WTC11 (cell line): Measurements from ENCODE around the gene MICAL3. TPM values are rescaled to one million over a fixed set of nuclear protein-coding genes. Genes with fewer than 3 reads are reported as not detected.

Source experiments
- ATAC-seq: fragments of 200-7000 bp; cut with Tn5 transposase; 2 replicates; pipeline ENCODE4 v1.10.0; 2021; ENCODE audit warnings: mild to moderate bottlenecking, moderate library complexity
- CTCF ChIA-PET: fragments of 300-600 bp; sonication (Branson Sonifier 250); formaldehyde crosslinking; loops from one replicate; lab custom pipeline; 2021; ENCODE audit warnings: antibody characterized with exemption; lab: Charles Lee
- POLR2A ChIA-PET: fragments of 350-600 bp; sonication (Branson Sonifier 250); formaldehyde crosslinking; loops from one replicate; lab custom pipeline; 2021; ENCODE audit warnings: antibody characterized with exemption; lab: Charles Lee
- DNase-seq: peaks from one replicate; pipeline ENCODE4 v3.0.0; 2021; ENCODE audit warnings: low spot score
- H3K27ac Mint-ChIP-seq: 2 replicates; pipeline ENCODE4 v1.8.0; 2021; ENCODE audit warnings: mixed read lengths
- H3K27me3 Mint-ChIP-seq: 2 replicates; pipeline ENCODE4 v1.8.0; 2021; ENCODE audit warnings: low read depth, mild to moderate bottlenecking, moderate library complexity, mixed read lengths
- H3K36me3 Mint-ChIP-seq: 2 replicates; pipeline ENCODE4 v1.8.0; 2021; ENCODE audit warnings: mixed read lengths
- H3K4me1 Mint-ChIP-seq: 2 replicates; pipeline ENCODE4 v1.8.0; 2022; ENCODE audit warnings: mixed read lengths
- H3K4me3 Mint-ChIP-seq: 2 replicates; pipeline ENCODE4 v1.8.0; 2021; ENCODE audit warnings: mild to moderate bottlenecking, moderate library complexity, mixed read lengths
- H3K9me3 Mint-ChIP-seq: 2 replicates; pipeline ENCODE4 v1.8.0; 2021; ENCODE audit warnings: mixed read lengths
- CBFB ChIP-seq: sonication (generic); formaldehyde crosslinking; IDR thresholded peaks from 2 replicates; pipeline ENCODE4 v1.8.1; 2022; ENCODE audit warnings: mild to moderate bottlenecking, low read depth, missing genetic modification reagents
- FOXJ3 ChIP-seq: sonication (generic); formaldehyde crosslinking; IDR thresholded peaks from 2 replicates; pipeline ENCODE4 v1.9.0; 2021; ENCODE audit warnings: missing genetic modification reagents, mild to moderate bottlenecking, borderline replicate concordance
- MXD4 ChIP-seq: fragments of 250-450 bp; sonication (Bioruptor Pico); IDR thresholded peaks from 2 replicates; pipeline ENCODE4 v1.8.0; 2021; ENCODE audit warnings: mild to moderate bottlenecking, moderate library complexity, borderline replicate concordance
- NR3C1 ChIP-seq: sonication (generic); formaldehyde crosslinking; conservative IDR thresholded peaks from 2 replicates; pipeline ENCODE4 v1.8.1; 2023; ENCODE audit warnings: low read depth, mild to moderate bottlenecking, missing genetic modification reagents
- SMAD3 ChIP-seq: sonication (generic); formaldehyde crosslinking; IDR thresholded peaks from 2 replicates; pipeline ENCODE4 v1.8.0; 2022; ENCODE audit warnings: missing genetic modification reagents, mild to moderate bottlenecking, borderline replicate concordance
- TEAD4 ChIP-seq: sonication (generic); formaldehyde crosslinking; IDR thresholded peaks from 2 replicates; pipeline ENCODE4 v1.8.0; 2022; ENCODE audit warnings: mild to moderate bottlenecking, missing genetic modification reagents
- TP53 ChIP-seq: sonication (generic); formaldehyde crosslinking; IDR thresholded peaks from 2 replicates; pipeline ENCODE4 v1.8.1; 2023; ENCODE audit warnings: mild to moderate bottlenecking, missing genetic modification reagents
- ZNF219 ChIP-seq: sonication (generic); formaldehyde crosslinking; IDR thresholded peaks from 2 replicates; pipeline ENCODE4 v1.8.0; 2023; ENCODE audit warnings: missing genetic modification reagents, mild to moderate bottlenecking, borderline replicate concordance
- ZNF396 ChIP-seq: fragments of 250-450 bp; sonication (Bioruptor Pico); IDR thresholded peaks from 2 replicates; pipeline ENCODE4 v1.8.0; 2021; ENCODE audit warnings: mild to moderate bottlenecking, moderate library complexity, borderline replicate concordance
- total RNA-seq: library from RNA; stranded (reverse); gene quantifications from 3 replicates; pipeline ENCODE4 v1.2.3, GENCODE V29; 2021
- TF ChIP-seq, protein P1 (sequence below): fragments of 250-450 bp; sonication (Bioruptor Pico); IDR thresholded peaks from 2 replicates; pipeline ENCODE4 v2.1.2; 2022; ENCODE audit warnings: mild to moderate bottlenecking, moderate library complexity
- TF ChIP-seq, protein P2 (sequence below): sonication (generic); formaldehyde crosslinking; IDR thresholded peaks from 2 replicates; pipeline ENCODE4 v1.8.1; 2023; ENCODE audit warnings: mild to moderate bottlenecking, missing genetic modification reagents
- TF ChIP-seq, protein P3 (sequence below): sonication (generic); formaldehyde crosslinking; IDR thresholded peaks from 2 replicates; pipeline ENCODE4 v1.8.0; 2023; ENCODE audit warnings: missing genetic modification reagents, mild to moderate bottlenecking, borderline replicate concordance
- TF ChIP-seq, protein P4 (sequence below): sonication (generic); formaldehyde crosslinking; IDR thresholded peaks from 2 replicates; pipeline ENCODE4 v1.8.0; 2022; ENCODE audit warnings: mild to moderate bottlenecking, missing genetic modification reagents
- TF ChIP-seq, protein P5 (sequence below): sonication (generic); formaldehyde crosslinking; IDR thresholded peaks from 2 replicates; pipeline ENCODE4 v1.8.0; 2023; ENCODE audit warnings: missing genetic modification reagents
- TF ChIP-seq, protein P6 (sequence below): sonication (generic); formaldehyde crosslinking; IDR thresholded peaks from 2 replicates; pipeline ENCODE4 v1.8.1; 2023; ENCODE audit warnings: mild to moderate bottlenecking, moderate library complexity, missing genetic modification reagents
- TF ChIP-seq, protein P7 (sequence below): sonication (generic); formaldehyde crosslinking; conservative IDR thresholded peaks from 2 replicates; pipeline ENCODE4 v1.8.1; 2022; ENCODE audit warnings: mild to moderate bottlenecking, missing genetic modification reagents
- TF ChIP-seq, protein P8 (sequence below): fragments of 200-600 bp; IDR thresholded peaks from 2 replicates; pipeline ENCODE4 v1.8.0; 2022; ENCODE audit warnings: antibody characterized with exemption
- TF ChIP-seq, protein P9 (sequence below): sonication (generic); formaldehyde crosslinking; IDR thresholded peaks from 2 replicates; pipeline ENCODE4 v1.8.0; 2023; ENCODE audit warnings: mild to moderate bottlenecking, missing genetic modification reagents

MICAL3 gene
- total RNA-seq, 1 experiment from 2014 or later: 41.2 TPM

DNA sequence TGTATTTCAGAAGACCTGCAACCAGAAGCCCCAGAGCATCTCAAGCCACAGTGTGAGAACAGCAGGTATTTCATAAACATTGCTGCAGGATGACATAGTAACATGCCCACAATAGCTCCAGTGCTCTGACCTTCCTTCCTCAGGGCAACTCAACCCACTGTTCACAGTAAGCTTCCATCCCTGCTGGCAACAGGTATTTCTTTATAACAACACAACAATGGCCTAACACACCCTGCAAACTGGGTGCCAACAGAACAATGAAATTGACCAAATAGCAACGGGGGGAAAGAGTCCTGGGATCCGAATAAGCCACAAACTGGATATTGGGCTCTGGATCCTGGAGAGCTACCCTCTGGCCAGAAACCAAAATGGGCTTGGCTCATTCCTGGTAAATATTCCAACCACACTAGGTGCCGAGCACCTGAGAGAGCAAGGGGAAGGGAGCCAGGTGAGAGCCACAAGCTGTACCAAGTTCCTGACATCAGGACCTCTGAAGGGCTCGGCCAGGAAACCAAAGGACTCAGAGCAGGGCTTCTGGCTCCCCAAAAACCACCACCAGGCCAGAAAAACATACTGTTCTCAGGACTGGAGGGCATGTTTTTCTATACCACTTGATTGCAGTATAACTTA, 99.5 kb downstream of the MICAL3 start (continued):
- TF ChIP-seq, protein P1, sequence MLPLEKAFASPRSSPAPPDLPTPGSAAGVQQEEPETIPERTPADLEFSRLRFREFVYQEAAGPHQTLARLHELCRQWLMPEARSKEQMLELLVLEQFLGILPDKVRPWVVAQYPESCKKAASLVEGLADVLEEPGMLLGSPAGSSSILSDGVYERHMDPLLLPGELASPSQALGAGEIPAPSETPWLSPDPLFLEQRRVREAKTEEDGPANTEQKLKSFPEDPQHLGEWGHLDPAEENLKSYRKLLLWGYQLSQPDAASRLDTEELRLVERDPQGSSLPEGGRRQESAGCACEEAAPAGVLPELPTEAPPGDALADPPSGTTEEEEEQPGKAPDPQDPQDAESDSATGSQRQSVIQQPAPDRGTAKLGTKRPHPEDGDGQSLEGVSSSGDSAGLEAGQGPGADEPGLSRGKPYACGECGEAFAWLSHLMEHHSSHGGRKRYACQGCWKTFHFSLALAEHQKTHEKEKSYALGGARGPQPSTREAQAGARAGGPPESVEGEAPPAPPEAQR (CRISPR knock-in tag): no peak
- no peak for TF ChIP-seq CBFB
- TF ChIP-seq, protein P2, sequence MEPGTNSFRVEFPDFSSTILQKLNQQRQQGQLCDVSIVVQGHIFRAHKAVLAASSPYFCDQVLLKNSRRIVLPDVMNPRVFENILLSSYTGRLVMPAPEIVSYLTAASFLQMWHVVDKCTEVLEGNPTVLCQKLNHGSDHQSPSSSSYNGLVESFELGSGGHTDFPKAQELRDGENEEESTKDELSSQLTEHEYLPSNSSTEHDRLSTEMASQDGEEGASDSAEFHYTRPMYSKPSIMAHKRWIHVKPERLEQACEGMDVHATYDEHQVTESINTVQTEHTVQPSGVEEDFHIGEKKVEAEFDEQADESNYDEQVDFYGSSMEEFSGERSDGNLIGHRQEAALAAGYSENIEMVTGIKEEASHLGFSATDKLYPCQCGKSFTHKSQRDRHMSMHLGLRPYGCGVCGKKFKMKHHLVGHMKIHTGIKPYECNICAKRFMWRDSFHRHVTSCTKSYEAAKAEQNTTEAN (CRISPR knock-in tag): no peak
- TF ChIP-seq, protein P3, sequence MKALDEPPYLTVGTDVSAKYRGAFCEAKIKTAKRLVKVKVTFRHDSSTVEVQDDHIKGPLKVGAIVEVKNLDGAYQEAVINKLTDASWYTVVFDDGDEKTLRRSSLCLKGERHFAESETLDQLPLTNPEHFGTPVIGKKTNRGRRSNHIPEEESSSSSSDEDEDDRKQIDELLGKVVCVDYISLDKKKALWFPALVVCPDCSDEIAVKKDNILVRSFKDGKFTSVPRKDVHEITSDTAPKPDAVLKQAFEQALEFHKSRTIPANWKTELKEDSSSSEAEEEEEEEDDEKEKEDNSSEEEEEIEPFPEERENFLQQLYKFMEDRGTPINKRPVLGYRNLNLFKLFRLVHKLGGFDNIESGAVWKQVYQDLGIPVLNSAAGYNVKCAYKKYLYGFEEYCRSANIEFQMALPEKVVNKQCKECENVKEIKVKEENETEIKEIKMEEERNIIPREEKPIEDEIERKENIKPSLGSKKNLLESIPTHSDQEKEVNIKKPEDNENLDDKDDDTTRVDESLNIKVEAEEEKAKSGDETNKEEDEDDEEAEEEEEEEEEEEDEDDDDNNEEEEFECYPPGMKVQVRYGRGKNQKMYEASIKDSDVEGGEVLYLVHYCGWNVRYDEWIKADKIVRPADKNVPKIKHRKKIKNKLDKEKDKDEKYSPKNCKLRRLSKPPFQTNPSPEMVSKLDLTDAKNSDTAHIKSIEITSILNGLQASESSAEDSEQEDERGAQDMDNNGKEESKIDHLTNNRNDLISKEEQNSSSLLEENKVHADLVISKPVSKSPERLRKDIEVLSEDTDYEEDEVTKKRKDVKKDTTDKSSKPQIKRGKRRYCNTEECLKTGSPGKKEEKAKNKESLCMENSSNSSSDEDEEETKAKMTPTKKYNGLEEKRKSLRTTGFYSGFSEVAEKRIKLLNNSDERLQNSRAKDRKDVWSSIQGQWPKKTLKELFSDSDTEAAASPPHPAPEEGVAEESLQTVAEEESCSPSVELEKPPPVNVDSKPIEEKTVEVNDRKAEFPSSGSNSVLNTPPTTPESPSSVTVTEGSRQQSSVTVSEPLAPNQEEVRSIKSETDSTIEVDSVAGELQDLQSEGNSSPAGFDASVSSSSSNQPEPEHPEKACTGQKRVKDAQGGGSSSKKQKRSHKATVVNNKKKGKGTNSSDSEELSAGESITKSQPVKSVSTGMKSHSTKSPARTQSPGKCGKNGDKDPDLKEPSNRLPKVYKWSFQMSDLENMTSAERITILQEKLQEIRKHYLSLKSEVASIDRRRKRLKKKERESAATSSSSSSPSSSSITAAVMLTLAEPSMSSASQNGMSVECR (CRISPR knock-in tag): no peak
- TF ChIP-seq FOXJ3 (CRISPR knock-in tag): no peak
- TF ChIP-seq MXD4 (CRISPR knock-in tag): no peak
- TF ChIP-seq TEAD4 (CRISPR knock-in tag): no peak
- TF ChIP-seq, protein P4, sequence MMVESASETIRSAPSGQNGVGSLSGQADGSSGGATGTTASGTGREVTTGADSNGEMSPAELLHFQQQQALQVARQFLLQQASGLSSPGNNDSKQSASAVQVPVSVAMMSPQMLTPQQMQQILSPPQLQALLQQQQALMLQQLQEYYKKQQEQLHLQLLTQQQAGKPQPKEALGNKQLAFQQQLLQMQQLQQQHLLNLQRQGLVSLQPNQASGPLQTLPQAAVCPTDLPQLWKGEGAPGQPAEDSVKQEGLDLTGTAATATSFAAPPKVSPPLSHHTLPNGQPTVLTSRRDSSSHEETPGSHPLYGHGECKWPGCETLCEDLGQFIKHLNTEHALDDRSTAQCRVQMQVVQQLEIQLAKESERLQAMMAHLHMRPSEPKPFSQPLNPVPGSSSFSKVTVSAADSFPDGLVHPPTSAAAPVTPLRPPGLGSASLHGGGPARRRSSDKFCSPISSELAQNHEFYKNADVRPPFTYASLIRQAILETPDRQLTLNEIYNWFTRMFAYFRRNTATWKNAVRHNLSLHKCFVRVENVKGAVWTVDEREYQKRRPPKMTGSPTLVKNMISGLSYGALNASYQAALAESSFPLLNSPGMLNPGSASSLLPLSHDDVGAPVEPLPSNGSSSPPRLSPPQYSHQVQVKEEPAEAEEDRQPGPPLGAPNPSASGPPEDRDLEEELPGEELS: no peak
- no peak for TF ChIP-seq SMAD3 (CRISPR knock-in tag)

DNA sequence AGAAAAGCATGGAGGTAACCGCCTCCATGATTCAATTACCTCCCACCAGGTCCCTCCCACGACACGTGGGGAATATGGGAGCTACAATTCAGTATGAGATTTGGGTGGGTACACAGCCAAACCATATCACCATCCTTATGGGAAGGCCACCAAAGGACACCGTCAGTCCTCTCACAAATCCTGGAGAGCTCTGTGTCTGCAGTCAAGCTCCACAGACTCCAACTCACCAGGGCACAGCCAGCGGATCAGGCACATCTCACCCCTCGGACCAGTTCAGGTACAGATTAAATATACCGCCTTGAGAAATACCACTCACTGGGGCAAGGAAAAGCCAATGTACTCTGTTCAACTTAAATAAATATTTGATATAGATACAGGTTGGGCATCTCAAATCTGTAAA, 100.3 kb downstream of the MICAL3 start:
- H3K4me1 Mint-ChIP-seq: peaks cover 15% of the 10 kb centered on the region; the same call in 1 of the 2 replicates
- no peak overlapping the region for H3K4me3 Mint-ChIP-seq
- ChIA-PET POLR2A (no interaction called here), CTCF (interaction anchor here (0.6 kb wide), 1 partner anchor 35 kb away, joined by 3 read pairs; no protein-coding TSS in a partner anchor)
- H3K9me3 Mint-ChIP-seq: no peaks in the 10 kb centered on the region
- H3K27ac Mint-ChIP-seq: no peak overlapping the region
- H3K36me3 Mint-ChIP-seq: no peaks in the 10 kb centered on the region
- no peaks in the 10 kb centered on the region for H3K27me3 Mint-ChIP-seq
- ATAC-seq: no peak
- DNase-seq: no peak
- TF ChIP-seq, protein P5, sequence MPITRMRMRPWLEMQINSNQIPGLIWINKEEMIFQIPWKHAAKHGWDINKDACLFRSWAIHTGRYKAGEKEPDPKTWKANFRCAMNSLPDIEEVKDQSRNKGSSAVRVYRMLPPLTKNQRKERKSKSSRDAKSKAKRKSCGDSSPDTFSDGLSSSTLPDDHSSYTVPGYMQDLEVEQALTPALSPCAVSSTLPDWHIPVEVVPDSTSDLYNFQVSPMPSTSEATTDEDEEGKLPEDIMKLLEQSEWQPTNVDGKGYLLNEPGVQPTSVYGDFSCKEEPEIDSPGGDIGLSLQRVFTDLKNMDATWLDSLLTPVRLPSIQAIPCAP (CRISPR knock-in tag): no peak
- TF ChIP-seq, protein P6, sequence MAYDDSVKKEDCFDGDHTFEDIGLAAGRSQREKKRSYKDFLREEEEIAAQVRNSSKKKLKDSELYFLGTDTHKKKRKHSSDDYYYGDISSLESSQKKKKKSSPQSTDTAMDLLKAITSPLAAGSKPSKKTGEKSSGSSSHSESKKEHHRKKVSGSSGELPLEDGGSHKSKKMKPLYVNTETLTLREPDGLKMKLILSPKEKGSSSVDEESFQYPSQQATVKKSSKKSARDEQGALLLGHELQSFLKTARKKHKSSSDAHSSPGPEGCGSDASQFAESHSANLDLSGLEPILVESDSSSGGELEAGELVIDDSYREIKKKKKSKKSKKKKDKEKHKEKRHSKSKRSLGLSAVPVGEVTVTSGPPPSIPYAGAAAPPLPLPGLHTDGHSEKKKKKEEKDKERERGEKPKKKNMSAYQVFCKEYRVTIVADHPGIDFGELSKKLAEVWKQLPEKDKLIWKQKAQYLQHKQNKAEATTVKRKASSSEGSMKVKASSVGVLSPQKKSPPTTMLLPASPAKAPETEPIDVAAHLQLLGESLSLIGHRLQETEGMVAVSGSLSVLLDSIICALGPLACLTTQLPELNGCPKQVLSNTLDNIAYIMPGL (CRISPR knock-in tag): no peak
- TF ChIP-seq NR3C1 (CRISPR knock-in tag) (no peak), ZNF219 (CRISPR knock-in tag) (no peak), TEAD4 (CRISPR knock-in tag) (no peak), TP53 (CRISPR knock-in tag) (no peak), ZNF396 (CRISPR knock-in tag) (no peak)
- TF ChIP-seq, protein P7, sequence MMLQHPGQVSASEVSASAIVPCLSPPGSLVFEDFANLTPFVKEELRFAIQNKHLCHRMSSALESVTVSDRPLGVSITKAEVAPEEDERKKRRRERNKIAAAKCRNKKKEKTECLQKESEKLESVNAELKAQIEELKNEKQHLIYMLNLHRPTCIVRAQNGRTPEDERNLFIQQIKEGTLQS: no peak
- TF ChIP-seq, protein P8, sequence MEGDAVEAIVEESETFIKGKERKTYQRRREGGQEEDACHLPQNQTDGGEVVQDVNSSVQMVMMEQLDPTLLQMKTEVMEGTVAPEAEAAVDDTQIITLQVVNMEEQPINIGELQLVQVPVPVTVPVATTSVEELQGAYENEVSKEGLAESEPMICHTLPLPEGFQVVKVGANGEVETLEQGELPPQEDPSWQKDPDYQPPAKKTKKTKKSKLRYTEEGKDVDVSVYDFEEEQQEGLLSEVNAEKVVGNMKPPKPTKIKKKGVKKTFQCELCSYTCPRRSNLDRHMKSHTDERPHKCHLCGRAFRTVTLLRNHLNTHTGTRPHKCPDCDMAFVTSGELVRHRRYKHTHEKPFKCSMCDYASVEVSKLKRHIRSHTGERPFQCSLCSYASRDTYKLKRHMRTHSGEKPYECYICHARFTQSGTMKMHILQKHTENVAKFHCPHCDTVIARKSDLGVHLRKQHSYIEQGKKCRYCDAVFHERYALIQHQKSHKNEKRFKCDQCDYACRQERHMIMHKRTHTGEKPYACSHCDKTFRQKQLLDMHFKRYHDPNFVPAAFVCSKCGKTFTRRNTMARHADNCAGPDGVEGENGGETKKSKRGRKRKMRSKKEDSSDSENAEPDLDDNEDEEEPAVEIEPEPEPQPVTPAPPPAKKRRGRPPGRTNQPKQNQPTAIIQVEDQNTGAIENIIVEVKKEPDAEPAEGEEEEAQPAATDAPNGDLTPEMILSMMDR: no peak
- TF ChIP-seq, protein P9, sequence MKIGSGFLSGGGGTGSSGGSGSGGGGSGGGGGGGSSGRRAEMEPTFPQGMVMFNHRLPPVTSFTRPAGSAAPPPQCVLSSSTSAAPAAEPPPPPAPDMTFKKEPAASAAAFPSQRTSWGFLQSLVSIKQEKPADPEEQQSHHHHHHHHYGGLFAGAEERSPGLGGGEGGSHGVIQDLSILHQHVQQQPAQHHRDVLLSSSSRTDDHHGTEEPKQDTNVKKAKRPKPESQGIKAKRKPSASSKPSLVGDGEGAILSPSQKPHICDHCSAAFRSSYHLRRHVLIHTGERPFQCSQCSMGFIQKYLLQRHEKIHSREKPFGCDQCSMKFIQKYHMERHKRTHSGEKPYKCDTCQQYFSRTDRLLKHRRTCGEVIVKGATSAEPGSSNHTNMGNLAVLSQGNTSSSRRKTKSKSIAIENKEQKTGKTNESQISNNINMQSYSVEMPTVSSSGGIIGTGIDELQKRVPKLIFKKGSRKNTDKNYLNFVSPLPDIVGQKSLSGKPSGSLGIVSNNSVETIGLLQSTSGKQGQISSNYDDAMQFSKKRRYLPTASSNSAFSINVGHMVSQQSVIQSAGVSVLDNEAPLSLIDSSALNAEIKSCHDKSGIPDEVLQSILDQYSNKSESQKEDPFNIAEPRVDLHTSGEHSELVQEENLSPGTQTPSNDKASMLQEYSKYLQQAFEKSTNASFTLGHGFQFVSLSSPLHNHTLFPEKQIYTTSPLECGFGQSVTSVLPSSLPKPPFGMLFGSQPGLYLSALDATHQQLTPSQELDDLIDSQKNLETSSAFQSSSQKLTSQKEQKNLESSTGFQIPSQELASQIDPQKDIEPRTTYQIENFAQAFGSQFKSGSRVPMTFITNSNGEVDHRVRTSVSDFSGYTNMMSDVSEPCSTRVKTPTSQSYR (CRISPR knock-in tag): no peak
